K562 treated with DMSO at 1 percent for 4 hours (cell line): ENCODE measurements around the gene CES3. TPM values are rescaled to one million over a fixed set of nuclear protein-coding genes. Genes with fewer than 3 reads are reported as not detected.

Experiments used
- total RNA-seq: library from RNA; unstranded; fragments of 300-600 nt; gene quantifications from 2 replicates; pipeline ENCODE4 v1.2.3, GENCODE V29; 2022; ENCODE audit not compliant: insufficient read depth

Gene CES3
- total RNA-seq: 0.93 TPM in 1 of 2 replicates, not detected in the other

DNA sequence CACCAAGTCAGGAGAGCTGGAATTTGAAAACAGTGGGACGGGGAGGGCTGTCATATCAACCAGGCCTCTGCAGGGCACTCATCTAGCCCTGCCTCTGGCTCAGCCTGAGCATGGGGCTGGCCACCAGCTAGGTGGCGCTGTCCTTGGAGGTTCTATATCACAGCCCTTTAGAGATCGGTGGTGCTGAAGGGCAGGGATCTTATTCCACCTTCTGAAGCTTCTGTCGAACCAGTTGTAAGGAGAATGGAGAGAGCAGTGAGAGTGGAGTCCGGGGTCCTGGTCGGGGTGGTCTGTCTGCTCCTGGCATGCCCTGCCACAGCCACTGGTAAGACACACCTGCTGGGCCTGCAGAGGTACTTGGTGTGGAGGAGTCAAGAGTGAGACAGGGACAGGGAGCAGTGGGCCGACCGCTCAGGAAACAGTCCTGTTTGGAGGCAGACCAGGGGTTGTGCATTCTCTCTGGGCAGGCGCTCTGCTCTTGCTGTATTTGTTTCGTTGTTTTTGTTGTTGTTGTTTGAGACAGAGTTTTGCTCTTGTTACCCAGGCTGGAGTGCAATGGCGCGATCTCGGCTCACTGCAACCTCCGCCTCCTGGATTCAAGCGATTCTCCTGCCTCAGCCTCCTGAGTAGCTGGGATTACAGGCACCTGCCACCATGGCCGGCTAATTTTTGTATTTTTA, at the start of gene CES3:
CES3 (plus strand) TSS at position 202 of the 680 bp plus-strand sequence; CDS start at position 244, 42 bp downstream.

GRCh38 chr16:66918803-66919568, 42.1 kb upstream of the CES3 start, which contains the start of gene CDH16:
Gene CDH16, minus strand, starts transcription at chr16:66918885. Its CDS starts 820 bp downstream, at chr16:66918065.

DNA sequence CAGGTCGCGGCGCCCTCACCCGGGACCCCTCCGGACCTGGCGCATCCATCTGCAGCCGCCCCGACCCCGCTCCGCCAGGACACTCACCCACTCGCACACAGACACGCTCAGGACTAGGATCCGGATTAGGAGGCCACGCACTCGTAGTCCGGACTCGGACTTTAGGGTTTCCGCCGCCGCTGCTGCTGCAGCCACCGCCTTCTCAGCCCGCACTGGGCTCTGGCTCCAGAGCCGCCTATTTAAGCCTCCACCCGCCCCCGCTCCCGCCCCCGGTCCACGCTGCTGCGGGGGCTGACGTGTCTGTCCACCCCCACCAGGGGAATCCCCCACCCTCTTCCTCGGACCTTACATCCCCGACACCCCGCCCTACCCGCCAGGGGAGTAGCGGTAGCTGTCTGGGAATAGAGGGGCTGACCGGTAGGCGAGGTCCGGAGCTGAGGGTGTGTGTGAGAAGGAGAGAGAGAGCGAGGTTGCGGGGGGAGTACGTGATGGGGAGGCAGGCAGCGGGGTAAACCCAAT, 35.7 kb upstream of the CES3 start, which contains the start of gene RRAD:
RRAD (minus strand) TSS at position 214 of the 519 bp plus-strand sequence. CDS start 356 bp downstream, outside the sequence.

GRCh38 chr16:66934138-66934838, 26.8 kb upstream of the CES3 start, which contains the start of gene CIAO2B:
Gene CIAO2B, minus strand, starts transcription at chr16:66934402. Its CDS starts 38 bp downstream, at chr16:66934364.

GRCh38 chr16:66935314-66936011, 25.6 kb upstream of the CES3 start, which contains the start of gene CES2:
Gene CES2, plus strand, starts transcription at chr16:66935516. Its CDS starts 120 bp downstream, at chr16:66935636.

DNA sequence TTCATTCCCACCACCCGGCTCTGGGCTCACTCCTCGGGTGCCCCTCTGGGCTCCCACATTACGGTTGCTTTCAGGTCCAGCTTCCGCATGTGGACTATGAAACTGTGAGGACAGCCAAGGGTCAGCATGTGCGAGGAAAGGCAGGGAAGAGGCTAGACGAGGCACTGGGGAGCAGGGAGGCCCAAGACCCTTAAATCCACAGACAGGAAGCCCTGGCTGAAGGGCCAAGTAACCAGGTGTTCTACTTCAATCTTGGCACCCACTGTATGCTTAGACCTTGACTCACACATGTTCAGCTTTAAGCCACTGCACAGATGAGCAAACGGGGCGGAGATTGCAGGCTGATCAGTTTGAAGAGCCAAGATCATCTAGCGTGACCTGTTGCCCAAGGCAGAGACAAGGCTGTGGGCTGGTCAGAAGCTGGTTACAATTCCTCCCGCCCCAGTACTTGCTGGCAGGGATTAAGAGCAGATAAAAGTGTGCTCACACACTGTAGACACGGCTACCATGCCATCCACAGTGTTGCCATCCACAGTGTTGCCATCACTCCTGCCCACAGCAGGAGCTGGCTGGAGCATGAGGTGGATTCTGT, 27.2 kb downstream of the CES3 start, which contains the start of gene CES4A:
CES4A (plus strand) TSS at position 393 of the 592 bp plus-strand sequence; CDS start at position 577, 184 bp downstream.

Other genes starting within 250 kb of the CES3 start
- 31.9 and 35.6 TPM in 2 replicates for gene DYNC1LI2, start 209.7 kb upstream of the CES3 start, total RNA-seq
- not detected in 2 replicates for gene TERB1, start 159.7 kb upstream of the CES3 start, total RNA-seq
- 62.5 and 65.2 TPM in 2 replicates for gene NAE1, start 130.3 kb upstream of the CES3 start, total RNA-seq
- gene CA7, start 116.9 kb upstream of the CES3 start, total RNA-seq: not detected in 2 replicates
- 3.9 and 7.4 TPM in 2 replicates for gene PDP2, start 80.8 kb upstream of the CES3 start, total RNA-seq
- gene CDH16, start 42.4 kb upstream of the CES3 start, total RNA-seq: not detected in 2 replicates
- 2.4 and 5.3 TPM in 2 replicates for gene RRAD, start 35.7 kb upstream of the CES3 start, total RNA-seq
- 224 and 237 TPM in 2 replicates for gene CIAO2B, start 26.9 kb upstream of the CES3 start, total RNA-seq
- 22.1 TPM in 2 replicates for gene CES2, start 25.8 kb upstream of the CES3 start, total RNA-seq
- not detected in 2 replicates for gene CES4A, start 27.3 kb downstream of the CES3 start, total RNA-seq
- 34.7 and 44.2 TPM in 2 replicates for gene CBFB, start 67.9 kb downstream of the CES3 start, total RNA-seq
- gene PHAF1, start 148.7 kb downstream of the CES3 start, total RNA-seq: 9.2 and 13.9 TPM in 2 replicates
- 3.7 and 5.6 TPM in 2 replicates for gene B3GNT9, start 189.7 kb downstream of the CES3 start, total RNA-seq
- 28.0 and 33.7 TPM in 2 replicates for gene TRADD, start 198.6 kb downstream of the CES3 start, total RNA-seq
- gene FBXL8, start 198.7 kb downstream of the CES3 start, total RNA-seq: 9.0 and 16.6 TPM in 2 replicates
- 14.8 and 26.3 TPM in 2 replicates for gene HSF4, start 203.5 kb downstream of the CES3 start, total RNA-seq
- 15.7 and 20.6 TPM in 2 replicates for gene NOL3, start 209.3 kb downstream of the CES3 start, total RNA-seq
- gene MATCAP1, start 222.7 kb downstream of the CES3 start, total RNA-seq: 16.8 and 24.9 TPM in 2 replicates
- not detected in 2 replicates for gene EXOC3L1, start 228.9 kb downstream of the CES3 start, total RNA-seq
- 82.7 and 87.6 TPM in 2 replicates for gene E2F4, start 230.9 kb downstream of the CES3 start, total RNA-seq
- gene ELMO3, start 237.9 kb downstream of the CES3 start, total RNA-seq: 1.6 and 4.3 TPM in 2 replicates